ENCODE measurements around the gene GJA1.
"Not testable (repeated sequence)": the region's sequence is repeated elsewhere in the genome, so short reads cannot be mapped to it uniquely, and the experiment has no call there.

Gene GJA1

GRCh38 chr6:121430514-121431460 lies 4.7 kb upstream of the GJA1 start:
- Mint-ChIP-seq H3K4me3 (no peak overlapping the region), H3K36me3 (no peaks in the 10 kb centered on the region), H3K27me3 (no peaks in the 10 kb centered on the region), H3K9me3 (ENCODE audit: low read depth) (no peaks in the 10 kb centered on the region), H3K27ac (no peak overlapping the region), H3K4me1 (ENCODE audit: low read depth) (no peaks in the 10 kb centered on the region)

- H3K27ac Mint-ChIP-seq; H3K9me3 Mint-ChIP-seq (ENCODE audit: low read depth); H3K4me3 Mint-ChIP-seq; H3K36me3 Mint-ChIP-seq; H3K4me1 Mint-ChIP-seq (ENCODE audit: low read depth); H3K27me3 Mint-ChIP-seq: not testable (repeated sequence)
Measured at GRCh38 chr6:121431776-121432175, 3.7 kb upstream of the GJA1 start.

GRCh38 chr6:121434037-121434770 lies 1.2 kb upstream of the GJA1 start:
- Mint-ChIP-seq H3K4me1 (ENCODE audit: low read depth) (peaks cover 17% of the 10 kb centered on the region), H3K27ac (no peak overlapping the region), H3K4me3 (no peak overlapping the region)

GRCh38 chr6:121436274-121436857 lies 920 bp downstream of the GJA1 start:
- H3K27ac Mint-ChIP-seq = peak overlapping the region; percentile 66
- no peaks in the 10 kb centered on the region for H3K36me3 Mint-ChIP-seq
- peaks cover 16% of the 10 kb centered on the region for H3K27me3 Mint-ChIP-seq
- H3K9me3 Mint-ChIP-seq (ENCODE audit: low read depth) = no peaks in the 10 kb centered on the region
- H3K4me1 Mint-ChIP-seq (ENCODE audit: low read depth) = peaks cover 17% of the 10 kb centered on the region
- H3K4me3 Mint-ChIP-seq = peak overlapping the region; percentile 85

More at GRCh38 chr6:121434037-121434770, 1.2 kb upstream of the GJA1 start:
- Mint-ChIP-seq H3K9me3 (ENCODE audit: low read depth) (no peaks in the 10 kb centered on the region), H3K36me3 (no peaks in the 10 kb centered on the region), H3K27me3 (peaks cover 10% of the 10 kb centered on the region)

GRCh38 chr6:121436960-121437850 lies 1.8 kb downstream of the GJA1 start:
- H3K9me3 Mint-ChIP-seq (ENCODE audit: low read depth) = no peaks in the 10 kb centered on the region
- H3K27me3 Mint-ChIP-seq = peaks cover 19% of the 10 kb centered on the region
- peak overlapping the region; percentile 85 for H3K4me3 Mint-ChIP-seq
- no peak overlapping the region for H3K27ac Mint-ChIP-seq
- no peaks in the 10 kb centered on the region for H3K36me3 Mint-ChIP-seq
- peaks cover 17% of the 10 kb centered on the region for H3K4me1 Mint-ChIP-seq (ENCODE audit: low read depth)

- Mint-ChIP-seq H3K4me3 (peak overlapping the region; percentile 85), H3K4me1 (ENCODE audit: low read depth) (peaks cover 17% of the 10 kb centered on the region), H3K36me3 (no peaks in the 10 kb centered on the region), H3K27ac (no peak overlapping the region), H3K27me3 (peaks cover 20% of the 10 kb centered on the region), H3K9me3 (ENCODE audit: low read depth) (no peaks in the 10 kb centered on the region)
Measured at GRCh38 chr6:121437851-121438651, 2.6 kb downstream of the GJA1 start.

- Mint-ChIP-seq H3K4me3 (no peak overlapping the region), H3K4me1 (ENCODE audit: low read depth) (peaks cover 17% of the 10 kb centered on the region), H3K9me3 (ENCODE audit: low read depth) (no peaks in the 10 kb centered on the region), H3K27ac (no peak overlapping the region), H3K36me3 (no peaks in the 10 kb centered on the region), H3K27me3 (peaks cover 21% of the 10 kb centered on the region)
Measured at GRCh38 chr6:121438869-121439268, 3.4 kb downstream of the GJA1 start.

- Mint-ChIP-seq H3K27me3 (peaks cover 21% of the 10 kb centered on the region), H3K4me1 (ENCODE audit: low read depth) (peaks cover 17% of the 10 kb centered on the region), H3K36me3 (no peaks in the 10 kb centered on the region), H3K4me3 (no peak overlapping the region), H3K9me3 (ENCODE audit: low read depth) (no peaks in the 10 kb centered on the region), H3K27ac (no peak overlapping the region)
Measured at GRCh38 chr6:121439475-121439874, 4.0 kb downstream of the GJA1 start.

- Mint-ChIP-seq H3K4me3 (no peak overlapping the region), H3K27me3 (peaks cover 21% of the 10 kb centered on the region), H3K4me1 (ENCODE audit: low read depth) (peaks cover 17% of the 10 kb centered on the region), H3K27ac (no peak overlapping the region), H3K36me3 (no peaks in the 10 kb centered on the region), H3K9me3 (ENCODE audit: low read depth) (no peaks in the 10 kb centered on the region)
Measured at GRCh38 chr6:121439926-121440325, 4.5 kb downstream of the GJA1 start.

GRCh38 chr6:121441477-121441876 lies 6.0 kb downstream of the GJA1 start:
- no peaks in the 10 kb centered on the region for H3K9me3 Mint-ChIP-seq (ENCODE audit: low read depth)
- peaks cover 21% of the 10 kb centered on the region for H3K27me3 Mint-ChIP-seq
- peaks cover 13% of the 10 kb centered on the region for H3K4me1 Mint-ChIP-seq (ENCODE audit: low read depth)
- H3K27ac Mint-ChIP-seq = no peak overlapping the region
- H3K36me3 Mint-ChIP-seq = no peaks in the 10 kb centered on the region
- no peak overlapping the region for H3K4me3 Mint-ChIP-seq

- Mint-ChIP-seq H3K27me3 (peaks cover 21% of the 10 kb centered on the region), H3K27ac (no peak overlapping the region), H3K4me3 (no peak overlapping the region), H3K9me3 (ENCODE audit: low read depth) (no peaks in the 10 kb centered on the region), H3K4me1 (ENCODE audit: low read depth) (peaks cover 8% of the 10 kb centered on the region), H3K36me3 (no peaks in the 10 kb centered on the region)
Measured at GRCh38 chr6:121442576-121442975, 7.1 kb downstream of the GJA1 start.

- no peak overlapping the region for H3K4me3 Mint-ChIP-seq
- H3K9me3 Mint-ChIP-seq (ENCODE audit: low read depth) = no peaks in the 10 kb centered on the region
- H3K27ac Mint-ChIP-seq = no peak overlapping the region
- H3K27me3 Mint-ChIP-seq = peaks cover 13% of the 10 kb centered on the region
- H3K36me3 Mint-ChIP-seq = no peaks in the 10 kb centered on the region
- no peaks in the 10 kb centered on the region for H3K4me1 Mint-ChIP-seq (ENCODE audit: low read depth)
Measured at GRCh38 chr6:121443971-121444541, 8.6 kb downstream of the GJA1 start.

- not testable (repeated sequence) for H3K9me3 Mint-ChIP-seq (ENCODE audit: low read depth); H3K36me3 Mint-ChIP-seq; H3K27me3 Mint-ChIP-seq; H3K4me1 Mint-ChIP-seq (ENCODE audit: low read depth); H3K4me3 Mint-ChIP-seq; H3K27ac Mint-ChIP-seq
Measured at GRCh38 chr6:121446705-121447104, 11.3 kb downstream of the GJA1 start.
